Activated CD8-positive, alpha-beta memory T cell treated with anti-CD3 and anti-CD28 coated beads, Interleukin-2, amount 50 U/mL, for 4 hours (primary cell): ENCODE measurements around the gene LRRC75A.
"Not testable (repeated sequence)": the region's sequence is repeated elsewhere in the genome, so short reads cannot be mapped to it uniquely, and the experiment has no call there.

ENCODE experiments used
- DNase-seq: peaks from one replicate; pipeline ENCODE4 v3.0.0-alpha.2; 2020

LRRC75A gene

GRCh38 chr17:16395887-16396286, 96.1 kb downstream of the LRRC75A start:
- DNase-seq = not testable (repeated sequence)

GRCh38 chr17:16392491-16392890, 99.5 kb downstream of the LRRC75A start:
- DNase-seq = not testable (repeated sequence)
